Endothelial cell of umbilical vein (primary cell): ENCODE data around the gene ZNF213. TPM values are rescaled to one million over a fixed set of nuclear protein-coding genes. Genes with fewer than 3 reads are reported as not detected.

Source experiments
- BruUV-seq: library from RNA; stranded (reverse); fragments of 400-500 nt; replicated peaks from 2 replicates; lab custom pipeline; 2021; lab: Mats Ljungman, UMichigan
- CTCF ChIA-PET: fragments of 300-600, 350-600 bp; sonication (Branson Sonifier 250); formaldehyde crosslinking; loops from one replicate; lab custom pipeline; 2021; ENCODE audit warnings: antibody characterized with exemption, inconsistent platforms; lab: Charles Lee
- POLR2A ChIA-PET: fragments of 300-600, 350-600 bp; sonication (Branson Sonifier 250); formaldehyde crosslinking; loops from one replicate; lab custom pipeline; 2021; ENCODE audit warnings: antibody characterized with exemption, inconsistent platforms; lab: Charles Lee
- DNase-seq: peaks from one replicate; pipeline ENCODE4 v3.0.0-alpha.2; 2011; ENCODE audit warnings: low read depth, low spot score
- FAIRE-seq: peaks from 2 replicates; lab custom pipeline; 2011; peaks lifted over from hg19 to GRCh38; lab: Jason Lieb, UNC
- H2AFZ ChIP-seq: 2 replicates; pipeline ENCODE4 v1.6.0; 2012; ENCODE audit warnings: low read depth, low read length, control low read depth, inconsistent platforms
- H3K27ac ChIP-seq: 2 replicates; pipeline ENCODE4 v1.5.1; 2011; ENCODE audit warnings: low read depth, mild to moderate bottlenecking, control low read depth, low read length, moderate library complexity; ENCODE audit not compliant: insufficient read depth
- H3K27me3 ChIP-seq, 2 experiments: 2 replicates each; pipeline versions ENCODE4 v1.6.0 to v1.6.1; 2011; ENCODE audit warnings: low read length in 2 of 2, mixed read lengths in 1 of 2; ENCODE audit not compliant: control insufficient read depth in 2 of 2, insufficient read depth in 2 of 2
- H3K36me3 ChIP-seq, 2 experiments: 2 replicates in 1 of 2; 3 replicates in 1 of 2; pipeline ENCODE4 v1.5.1; 2011; ENCODE audit warnings: low read length in 2 of 2, mild to moderate bottlenecking in 1 of 2, moderate library complexity in 1 of 2; ENCODE audit not compliant: control insufficient read depth in 2 of 2, insufficient read depth in 2 of 2; ENCODE audit errors: extremely low read depth in 1 of 2
- H3K4me1 ChIP-seq: 3 replicates; pipeline ENCODE4 v1.5.1; 2011; ENCODE audit warnings: mild to moderate bottlenecking, low read length; ENCODE audit not compliant: control insufficient read depth, insufficient read depth; ENCODE audit errors: extremely low read depth
- H3K4me2 ChIP-seq: 2 replicates; pipeline ENCODE4 v1.6.1; 2011; ENCODE audit warnings: low read length, control low read depth, mixed read lengths; ENCODE audit not compliant: insufficient read depth
- H3K4me3 ChIP-seq, 3 experiments: fragments of 200-600 bp in 1 of 3; sonication (generic), shearing (Covaris generic) in 1 of 3; replicated peaks in 1 of 3; 2 replicates each; pipeline ENCODE4 v1.5.1; 2011 to 2016; ENCODE audit warnings: control low read depth in 3 of 3, low read length in 3 of 3, mild to moderate bottlenecking in 2 of 3, inconsistent platforms in 1 of 3, low read depth in 1 of 3, moderate library complexity in 1 of 3; ENCODE audit not compliant: insufficient read depth in 1 of 3
- H3K79me2 ChIP-seq: 2 replicates; pipeline ENCODE4 v1.6.0; 2012; ENCODE audit warnings: low read length, inconsistent platforms; ENCODE audit not compliant: control insufficient read depth, insufficient read depth
- H3K9ac ChIP-seq: replicated peaks from 2 replicates; pipeline ENCODE3; 2011; ENCODE audit warnings: low read length, control low read depth; ENCODE audit not compliant: insufficient read depth; ENCODE audit errors: extremely low read depth
- H3K9me1 ChIP-seq: replicated peaks from 3 replicates; pipeline ENCODE4 v1.6.0; 2011; ENCODE audit warnings: mild to moderate bottlenecking, low read length; ENCODE audit not compliant: control insufficient read depth, insufficient read depth; ENCODE audit errors: extremely low read depth
- H3K9me3 ChIP-seq: replicated peaks from 2 replicates; pipeline ENCODE4 v1.5.1; 2012; ENCODE audit warnings: low read length, inconsistent platforms; ENCODE audit not compliant: control insufficient read depth, insufficient read depth
- H4K20me1 ChIP-seq: replicated peaks from 2 replicates; pipeline ENCODE3; 2011; ENCODE audit warnings: mild to moderate bottlenecking, low read length; ENCODE audit not compliant: control insufficient read depth, insufficient read depth; ENCODE audit errors: extremely low read depth
- EZH2 ChIP-seq: IDR thresholded peaks from 2 replicates; pipeline ENCODE4 v1.6.1; 2012; ENCODE audit warnings: borderline replicate concordance, low read depth, mild to moderate bottlenecking, moderate library complexity, low read length, inconsistent platforms; ENCODE audit not compliant: severe bottlenecking
- FOS ChIP-seq: IDR thresholded peaks from 2 replicates; pipeline ENCODE4 v1.6.1; 2011; ENCODE audit warnings: mild to moderate bottlenecking, low read length, moderate library complexity, borderline replicate concordance; ENCODE audit not compliant: insufficient read depth
- GATA2 ChIP-seq: IDR thresholded peaks from 2 replicates; pipeline ENCODE4 v1.7.0; 2011; ENCODE audit warnings: low read depth, mild to moderate bottlenecking, moderate library complexity, mixed read lengths, low read length; ENCODE audit not compliant: insufficient read length, insufficient read depth
- JUN ChIP-seq: IDR thresholded peaks from 2 replicates; pipeline ENCODE4 v1.6.1; 2011; ENCODE audit warnings: borderline replicate concordance, low read depth; ENCODE audit not compliant: insufficient read length, insufficient read depth
- MYC ChIP-seq: IDR thresholded peaks from one replicate; pipeline ENCODE4 v1.6.1; 2011; ENCODE audit warnings: mild to moderate bottlenecking, low read depth, low read length
- POLR2A ChIP-seq: IDR thresholded peaks from 2 replicates; pipeline ENCODE4 v1.6.1; 2012; ENCODE audit warnings: low read depth, mild to moderate bottlenecking, control low read depth, low read length
- POLR2AphosphoS5 ChIP-seq: IDR thresholded peaks from 2 replicates; pipeline ENCODE4 v1.6.1; 2012; ENCODE audit warnings: low read depth, mild to moderate bottlenecking, control low read depth, low read length, moderate library complexity; ENCODE audit not compliant: insufficient read depth
- dilution Hi-C: fragments of 300-500 bp; cut with MboI; formaldehyde crosslinking; loops from one replicate; pipeline ENCODE4 v1.15.0; 2019; ENCODE audit warnings: low sequenced_read_pairs; ENCODE audit not compliant: extremely low pct_ligation_motif_present
- intact Hi-C: fragments of 100-400 bp; cut with micrococcal nuclease; formaldehyde crosslinking; loops from one replicate; pipeline ENCODE4 v1.10.0; 2022
- polyA plus RNA-seq, 4 experiments: library from polyadenylated mRNA; depleted of rRNA in 3 of 4; stranded (reverse) in 3 of 4; unstranded in 1 of 4; fragments of >200 nt; gene quantifications; 2 replicates each; pipeline versions ENCODE4 v1.2.1 to v1.2.3, GENCODE V29; 2011 to 2012; ENCODE audit warnings: missing spikeins in 1 of 4
- total RNA-seq: library from RNA; stranded (reverse); gene quantifications from 2 replicates; pipeline ENCODE4 v1.2.3, GENCODE V29; 2021
- TF ChIP-seq, protein P1 (sequence below): IDR thresholded peaks from 2 replicates; pipeline ENCODE4 v1.6.1; 2011; ENCODE audit not compliant: insufficient read depth, insufficient read length
- TF ChIP-seq, protein P2 (sequence below), 2 donors: IDR thresholded peaks; 1 replicate in 1 of 2; 2 replicates in 1 of 2; pipeline ENCODE4 v1.5.1; 2011; ENCODE audit warnings: low read length in 2 of 2, mild to moderate bottlenecking in 2 of 2, moderate library complexity in 2 of 2, control low read depth in 1 of 2, inconsistent platforms in 1 of 2, low read depth in 1 of 2; ENCODE audit not compliant: insufficient read depth in 1 of 2; ENCODE audit errors: extremely low read depth in 1 of 2

The ZNF213 gene
- total and polyA plus RNA-seq, 2 donors (not counting 3 experiments of a cell fraction or from before 2014, with no cell fraction given): 2.0 to 9.8 TPM

DNA sequence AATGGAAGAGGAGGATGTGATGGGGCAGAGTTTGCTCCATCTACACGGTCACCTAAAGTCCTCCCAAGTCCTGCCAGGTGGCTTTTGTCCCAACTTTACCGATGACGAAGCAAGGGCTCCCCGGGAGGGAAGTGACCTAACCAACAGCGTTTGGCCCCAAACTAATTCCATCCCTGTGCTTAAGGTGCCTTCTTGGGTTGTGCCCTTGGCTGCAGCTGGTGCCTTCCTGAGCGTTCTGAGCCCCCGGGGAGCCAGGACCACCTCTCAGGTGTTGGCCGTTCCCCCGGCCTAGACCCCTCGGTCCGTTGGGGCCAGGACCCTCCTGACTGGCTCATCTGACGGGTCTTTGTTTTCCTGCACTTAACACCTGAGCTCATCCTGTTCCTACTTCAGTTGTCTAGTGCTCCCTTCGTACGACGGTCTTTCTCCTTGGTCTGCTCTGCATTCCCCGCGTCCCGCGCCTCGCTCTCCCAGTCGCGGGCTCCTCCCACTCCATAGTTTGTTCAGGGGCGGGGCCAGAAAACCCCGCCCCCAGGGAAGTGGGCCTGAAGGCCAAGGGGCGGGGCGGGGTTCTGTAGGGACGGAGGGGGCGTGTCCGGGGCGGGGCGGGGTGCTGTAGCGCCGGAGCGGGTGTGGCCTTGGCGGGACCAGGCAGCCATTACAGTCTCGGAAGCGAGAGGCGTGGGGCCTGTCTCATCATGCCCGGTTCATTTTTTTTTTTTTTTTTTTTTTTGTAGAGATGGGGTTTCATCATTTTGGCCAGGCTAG lies 34.9 kb upstream of the ZNF213 start:
- H3K4me2 ChIP-seq: peak overlapping the region; percentile 1
- POLR2A ChIA-PET: no interaction called here
- FAIRE-seq: peak; percentile 93
- peak overlapping the region; percentile 45 for H2AFZ ChIP-seq
- no peaks in the 10 kb centered on the region for H3K9me1 ChIP-seq
- H3K4me3 ChIP-seq: no peak overlapping the region
- peaks cover 0 to 2% of the 10 kb centered on the region in 2 experiments for H3K27me3 ChIP-seq
- peak; percentile 81 for DNase-seq
- no peak overlapping the region for H3K27ac ChIP-seq
- TF ChIP-seq JUN (no peak), POLR2A (no peak), FOS (no peak), MYC (no peak), GATA2 (no peak), EZH2 (no peak), POLR2AphosphoS5 (no peak)
- TF ChIP-seq, protein P1, sequence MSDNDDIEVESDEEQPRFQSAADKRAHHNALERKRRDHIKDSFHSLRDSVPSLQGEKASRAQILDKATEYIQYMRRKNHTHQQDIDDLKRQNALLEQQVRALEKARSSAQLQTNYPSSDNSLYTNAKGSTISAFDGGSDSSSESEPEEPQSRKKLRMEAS: no peak
- TF ChIP-seq, protein P2, sequence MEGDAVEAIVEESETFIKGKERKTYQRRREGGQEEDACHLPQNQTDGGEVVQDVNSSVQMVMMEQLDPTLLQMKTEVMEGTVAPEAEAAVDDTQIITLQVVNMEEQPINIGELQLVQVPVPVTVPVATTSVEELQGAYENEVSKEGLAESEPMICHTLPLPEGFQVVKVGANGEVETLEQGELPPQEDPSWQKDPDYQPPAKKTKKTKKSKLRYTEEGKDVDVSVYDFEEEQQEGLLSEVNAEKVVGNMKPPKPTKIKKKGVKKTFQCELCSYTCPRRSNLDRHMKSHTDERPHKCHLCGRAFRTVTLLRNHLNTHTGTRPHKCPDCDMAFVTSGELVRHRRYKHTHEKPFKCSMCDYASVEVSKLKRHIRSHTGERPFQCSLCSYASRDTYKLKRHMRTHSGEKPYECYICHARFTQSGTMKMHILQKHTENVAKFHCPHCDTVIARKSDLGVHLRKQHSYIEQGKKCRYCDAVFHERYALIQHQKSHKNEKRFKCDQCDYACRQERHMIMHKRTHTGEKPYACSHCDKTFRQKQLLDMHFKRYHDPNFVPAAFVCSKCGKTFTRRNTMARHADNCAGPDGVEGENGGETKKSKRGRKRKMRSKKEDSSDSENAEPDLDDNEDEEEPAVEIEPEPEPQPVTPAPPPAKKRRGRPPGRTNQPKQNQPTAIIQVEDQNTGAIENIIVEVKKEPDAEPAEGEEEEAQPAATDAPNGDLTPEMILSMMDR (IDR thresholded peaks at IDR 0.05; ENCODE audit: extremely low read depth in 1 of 2, insufficient read depth in 1 of 2, low read depth in 1 of 2, low read length in 2 of 2): no peak
- no peaks in the 10 kb centered on the region for H3K36me3 ChIP-seq
- no TSS peak for BruUV-seq
- dilution Hi-C loops: no loop called here
- intact Hi-C loops: loop anchor here (2.0 kb wide), 1 partner anchor 35 kb away; the partner anchor contains the start of gene ZNF213
- peaks cover 26% of the 10 kb centered on the region for H3K4me1 ChIP-seq
- no peaks in the 10 kb centered on the region for H4K20me1 ChIP-seq
- no peak overlapping the region for H3K9ac ChIP-seq
- H3K79me2 ChIP-seq: no peaks in the 10 kb centered on the region
- H3K9me3 ChIP-seq: no peaks in the 10 kb centered on the region
- CTCF ChIA-PET: interaction anchor here (3.4 to 4.8 kb wide), 2 partner anchors 29 to 41 kb away, joined by 29 to 49 read pairs; no protein-coding TSS in a partner anchor
